Calu3 (cell line): ENCODE measurements around the gene RBM45. TPM values are rescaled to one million over a fixed set of nuclear protein-coding genes. Genes with fewer than 3 reads are reported as not detected.

Experiments
- Bru-seq: library from RNA; stranded (reverse); fragments of 400-500 nt; gene quantifications from one replicate; lab custom pipeline; 2021; lab: Mats Ljungman, UMichigan
- BruChase-seq, 2 experiments: library from RNA; stranded (reverse); fragments of 400-500 nt; gene quantifications; one replicate each; lab custom pipeline; 2021; lab: Mats Ljungman, UMichigan
- BruUV-seq: library from RNA; stranded (reverse); fragments of 400-500 nt; replicated peaks from 2 replicates; lab custom pipeline; 2021; lab: Mats Ljungman, UMichigan
- CTCF ChIA-PET: fragments of 300-600 bp; sonication (Branson Sonifier 250); formaldehyde crosslinking; loops from one replicate; lab custom pipeline; 2022; ENCODE audit warnings: antibody characterized with exemption; lab: Charles Lee
- DNase-seq: peaks from one replicate; pipeline ENCODE4 v3.0.0; 2022
- H3K27ac Mint-ChIP-seq: one replicate; pipeline ENCODE4 v1.8.0; 2022; ENCODE audit warnings: mixed read lengths; ENCODE audit not compliant: unreplicated experiment
- H3K27me3 Mint-ChIP-seq: one replicate; pipeline ENCODE4 v1.8.0; 2022; ENCODE audit warnings: mixed read lengths; ENCODE audit not compliant: unreplicated experiment
- H3K36me3 Mint-ChIP-seq: one replicate; pipeline ENCODE4 v1.8.0; 2022; ENCODE audit warnings: mild to moderate bottlenecking, moderate library complexity, mixed read lengths; ENCODE audit not compliant: insufficient read depth, unreplicated experiment
- H3K4me1 Mint-ChIP-seq: one replicate; pipeline ENCODE4 v1.8.0; 2022; ENCODE audit warnings: mild to moderate bottlenecking, low read depth, mixed read lengths; ENCODE audit not compliant: unreplicated experiment
- H3K4me3 Mint-ChIP-seq: one replicate; pipeline ENCODE4 v1.8.0; 2022; ENCODE audit warnings: mild to moderate bottlenecking, low read depth, moderate library complexity, mixed read lengths; ENCODE audit not compliant: unreplicated experiment
- H3K9me3 Mint-ChIP-seq: one replicate; pipeline ENCODE4 v1.8.0; 2022; ENCODE audit warnings: low read depth, mixed read lengths; ENCODE audit not compliant: unreplicated experiment
- CTCF ChIP-seq: fragments of 200-600 bp; IDR thresholded peaks from one replicate; pipeline ENCODE4 v1.8.0; 2022; ENCODE audit warnings: antibody characterized with exemption; ENCODE audit not compliant: unreplicated experiment
- intact Hi-C: fragments of 100-400 bp; cut with micrococcal nuclease; formaldehyde crosslinking; loops from one replicate; pipeline ENCODE4 v1.10.0; 2022; ENCODE audit not compliant: unreplicated experiment
- long read RNA-seq: library from polyadenylated mRNA; stranded (forward); transcript quantifications from one replicate; pipeline ENCODE4 v2.0.0, GENCODE V29; 2022
- total RNA-seq: library from RNA; stranded (reverse); gene quantifications from 2 replicates; pipeline ENCODE4 v1.2.3, GENCODE V29; 2022

RBM45 gene
- 11.5 and 11.6 TPM in 2 replicates for total RNA-seq
- Bru-seq, nascent RNA: percentile 70 among the genes with signal in this experiment
- percentile 57 among the genes with signal in this experiment for BruChase-seq, experiment 1, labeled RNA remaining after a 6-hour chase
- percentile 62 among the genes with signal in this experiment for BruChase-seq, experiment 2, labeled RNA remaining after a 2-hour chase
- long read RNA-seq, transcript RBM45-201 (10 exons, 1,785 nt): major isoform, 9 of 17 reads
- long read RNA-seq, partial matches to known transcripts: 2 of 17 reads
- long read RNA-seq, other reads (novel, unspliced or antisense): 4 of 17 reads

GRCh38 chr2:178112202-178113152 is at the start of gene RBM45:
TSS of gene RBM45 (plus strand) at chr2:178112437. CDS start at chr2:178112547, 110 bp downstream.
- peaks cover 14% of the 10 kb centered on the region for H3K36me3 Mint-ChIP-seq
- no TSS peak for BruUV-seq

GRCh38 chr2:178066324-178066723 is 45.9 kb upstream of the RBM45 start:
- Mint-ChIP-seq H3K27ac (no peak overlapping the region), H3K27me3 (no peaks in the 10 kb centered on the region), H3K4me3 (no peak overlapping the region), H3K9me3 (no peaks in the 10 kb centered on the region), H3K36me3 (no peaks in the 10 kb centered on the region), H3K4me1 (peaks cover 8% of the 10 kb centered on the region)
- intact Hi-C loops: loop anchor here (5.0 kb wide), 1 partner anchor 84 kb away; no protein-coding TSS in a partner anchor
- no TSS peak for BruUV-seq
- no peak for DNase-seq
- TF ChIP-seq CTCF: no peak
- CTCF ChIA-PET: no interaction called here

More at GRCh38 chr2:178112202-178113152, at the start of gene RBM45:
- H3K4me3 Mint-ChIP-seq: peak within 1 kb of the TSS; percentile 97
- CTCF ChIA-PET: interaction anchor here (0.6 to 2.2 kb wide), 7 partner anchors 11 to 307 kb away, joined by 3 to 9 read pairs (median 3); no protein-coding TSS in a partner anchor
- peaks cover 7% of the 10 kb centered on the region for H3K4me1 Mint-ChIP-seq
- no peaks in the 10 kb centered on the region for H3K9me3 Mint-ChIP-seq
- DNase-seq: peak; percentile 93
- no peaks in the 10 kb centered on the region for H3K27me3 Mint-ChIP-seq
- peak within 1 kb of the TSS; percentile 83 for H3K27ac Mint-ChIP-seq
- intact Hi-C loops: loop anchor here (1.0 to 5.0 kb wide), 2 partner anchors 285 to 302 kb away; no protein-coding TSS in a partner anchor
- peak; percentile 95 for TF ChIP-seq CTCF

- Mint-ChIP-seq H3K4me1 (peaks cover 16% of the 10 kb centered on the region), H3K4me3 (no peak overlapping the region), H3K36me3 (peaks cover under 1% of the 10 kb centered on the region), H3K9me3 (no peaks in the 10 kb centered on the region), H3K27me3 (no peaks in the 10 kb centered on the region), H3K27ac (no peak overlapping the region)
- no peak for DNase-seq
- intact Hi-C loops: loop anchor here (5.0 kb wide), 1 partner anchor 85 kb away; no protein-coding TSS in a partner anchor
- no peak for TF ChIP-seq CTCF
- CTCF ChIA-PET: no interaction called here
- BruUV-seq: no TSS peak
These were observed 45.2 kb upstream of the RBM45 start for GRCh38 chr2:178066890-178067669.
